WTC11 (cell line): Measurements from ENCODE around the gene ERFL. TPM values are rescaled to one million over a fixed set of nuclear protein-coding genes. Genes with fewer than 3 reads are reported as not detected.

Source experiments
- ATAC-seq: fragments of 200-7000 bp; cut with Tn5 transposase; 2 replicates; pipeline ENCODE4 v1.10.0; 2021; ENCODE audit warnings: mild to moderate bottlenecking, moderate library complexity
- CTCF ChIA-PET: fragments of 300-600 bp; sonication (Branson Sonifier 250); formaldehyde crosslinking; loops from one replicate; lab custom pipeline; 2021; ENCODE audit warnings: antibody characterized with exemption; lab: Charles Lee
- POLR2A ChIA-PET: fragments of 350-600 bp; sonication (Branson Sonifier 250); formaldehyde crosslinking; loops from one replicate; lab custom pipeline; 2021; ENCODE audit warnings: antibody characterized with exemption; lab: Charles Lee
- DNase-seq: peaks from one replicate; pipeline ENCODE4 v3.0.0; 2021; ENCODE audit warnings: low spot score
- H3K27ac Mint-ChIP-seq: 2 replicates; pipeline ENCODE4 v1.8.0; 2021; ENCODE audit warnings: mixed read lengths
- H3K27me3 Mint-ChIP-seq: 2 replicates; pipeline ENCODE4 v1.8.0; 2021; ENCODE audit warnings: low read depth, mild to moderate bottlenecking, moderate library complexity, mixed read lengths
- H3K36me3 Mint-ChIP-seq: 2 replicates; pipeline ENCODE4 v1.8.0; 2021; ENCODE audit warnings: mixed read lengths
- H3K4me1 Mint-ChIP-seq: 2 replicates; pipeline ENCODE4 v1.8.0; 2022; ENCODE audit warnings: mixed read lengths
- H3K4me3 Mint-ChIP-seq: 2 replicates; pipeline ENCODE4 v1.8.0; 2021; ENCODE audit warnings: mild to moderate bottlenecking, moderate library complexity, mixed read lengths
- H3K9me3 Mint-ChIP-seq: 2 replicates; pipeline ENCODE4 v1.8.0; 2021; ENCODE audit warnings: mixed read lengths
- AFF4 ChIP-seq: sonication (generic); formaldehyde crosslinking; IDR thresholded peaks from 2 replicates; pipeline ENCODE4 v1.8.1; 2023; ENCODE audit warnings: mild to moderate bottlenecking, missing genetic modification reagents, borderline replicate concordance
- ATF1 ChIP-seq: sonication (generic); formaldehyde crosslinking; IDR thresholded peaks from 2 replicates; pipeline ENCODE4 v1.8.1; 2023; ENCODE audit warnings: mild to moderate bottlenecking, moderate library complexity, missing genetic modification reagents
- ATF3 ChIP-seq: sonication (generic); formaldehyde crosslinking; conservative IDR thresholded peaks from 2 replicates; pipeline ENCODE4 v1.8.1; 2022; ENCODE audit warnings: mild to moderate bottlenecking, missing genetic modification reagents
- ATF6 ChIP-seq: sonication (generic); formaldehyde crosslinking; IDR thresholded peaks from 2 replicates; pipeline ENCODE4 v1.8.1; 2023; ENCODE audit warnings: mild to moderate bottlenecking, missing genetic modification reagents
- CBFB ChIP-seq: sonication (generic); formaldehyde crosslinking; IDR thresholded peaks from 2 replicates; pipeline ENCODE4 v1.8.1; 2022; ENCODE audit warnings: mild to moderate bottlenecking, low read depth, missing genetic modification reagents
- CDX4 ChIP-seq: fragments of 250-450 bp; sonication (Bioruptor Pico); IDR thresholded peaks from 2 replicates; pipeline ENCODE4 v1.9.0; 2021; ENCODE audit warnings: moderate library complexity, mild to moderate bottlenecking, inconsistent platforms, borderline replicate concordance
- E2F1 ChIP-seq: sonication (generic); formaldehyde crosslinking; IDR thresholded peaks from 2 replicates; pipeline ENCODE4 v1.8.0; 2022; ENCODE audit warnings: mild to moderate bottlenecking, missing genetic modification reagents
- EMX1 ChIP-seq: fragments of 250-450 bp; sonication (Bioruptor Pico); IDR thresholded peaks from 2 replicates; pipeline ENCODE4 v1.8.0; 2021; ENCODE audit warnings: mild to moderate bottlenecking
- ESRRA ChIP-seq: sonication (generic); formaldehyde crosslinking; IDR thresholded peaks from 2 replicates; pipeline ENCODE4 v1.8.1; 2022; ENCODE audit warnings: mild to moderate bottlenecking, missing genetic modification reagents, borderline replicate concordance
- FOXP1 ChIP-seq: sonication (generic); formaldehyde crosslinking; IDR thresholded peaks from 2 replicates; pipeline ENCODE4 v1.8.0; 2022; ENCODE audit warnings: missing genetic modification reagents, mild to moderate bottlenecking, moderate library complexity, borderline replicate concordance
- GABPB1 ChIP-seq: sonication (generic); formaldehyde crosslinking; IDR thresholded peaks from 2 replicates; pipeline ENCODE4 v1.8.1; 2023; ENCODE audit warnings: mild to moderate bottlenecking, missing genetic modification reagents
- IRF2 ChIP-seq: sonication (generic); formaldehyde crosslinking; IDR thresholded peaks from 2 replicates; pipeline ENCODE4 v1.8.0; 2022; ENCODE audit warnings: low read depth, missing genetic modification reagents, borderline replicate concordance
- KAT7 ChIP-seq: sonication (generic); formaldehyde crosslinking; IDR thresholded peaks from 2 replicates; pipeline ENCODE4 v1.8.1; 2023; ENCODE audit warnings: missing genetic modification reagents, mild to moderate bottlenecking, borderline replicate concordance
- MXD4 ChIP-seq: fragments of 250-450 bp; sonication (Bioruptor Pico); IDR thresholded peaks from 2 replicates; pipeline ENCODE4 v1.8.0; 2021; ENCODE audit warnings: mild to moderate bottlenecking, moderate library complexity, borderline replicate concordance
- NR1H2 ChIP-seq: sonication (generic); formaldehyde crosslinking; IDR thresholded peaks from 2 replicates; pipeline ENCODE4 v1.9.0; 2021; ENCODE audit warnings: mild to moderate bottlenecking, moderate library complexity, missing genetic modification reagents
- OVOL2 ChIP-seq: fragments of 250-450 bp; sonication (Bioruptor Pico); IDR thresholded peaks from 2 replicates; pipeline ENCODE4 v1.9.0; 2021; ENCODE audit warnings: mild to moderate bottlenecking, borderline replicate concordance
- SMAD3 ChIP-seq: sonication (generic); formaldehyde crosslinking; IDR thresholded peaks from 2 replicates; pipeline ENCODE4 v1.8.0; 2022; ENCODE audit warnings: missing genetic modification reagents, mild to moderate bottlenecking, borderline replicate concordance
- ZMAT4 ChIP-seq: fragments of 250-450 bp; sonication (Bioruptor Pico); IDR thresholded peaks from 2 replicates; pipeline ENCODE4 v1.9.0; 2021; ENCODE audit warnings: mild to moderate bottlenecking
- ZNF138 ChIP-seq: sonication (generic); formaldehyde crosslinking; conservative IDR thresholded peaks from 2 replicates; pipeline ENCODE4 v1.8.1; 2022; ENCODE audit warnings: mild to moderate bottlenecking, moderate library complexity, missing genetic modification reagents
- ZNF219 ChIP-seq: sonication (generic); formaldehyde crosslinking; IDR thresholded peaks from 2 replicates; pipeline ENCODE4 v1.8.0; 2023; ENCODE audit warnings: missing genetic modification reagents, mild to moderate bottlenecking, borderline replicate concordance
- ZNF232 ChIP-seq: sonication (generic); formaldehyde crosslinking; IDR thresholded peaks from 2 replicates; pipeline ENCODE4 v1.8.0; 2022; ENCODE audit warnings: mild to moderate bottlenecking, missing genetic modification reagents
- ZNF423 ChIP-seq: fragments of 250-450 bp; sonication (Bioruptor Pico); IDR thresholded peaks from 2 replicates; pipeline ENCODE4 v2.1.2; 2022; ENCODE audit warnings: mild to moderate bottlenecking, moderate library complexity
- ZNF671 ChIP-seq: fragments of 250-450 bp; sonication (Bioruptor Pico); IDR thresholded peaks from 2 replicates; pipeline ENCODE4 v1.8.0; 2021; ENCODE audit warnings: mild to moderate bottlenecking
- total RNA-seq: library from RNA; stranded (reverse); gene quantifications from 3 replicates; pipeline ENCODE4 v1.2.3, GENCODE V29; 2021

Gene ERFL
- total RNA-seq, 1 experiment from 2014 or later: 0.31 TPM

- TF ChIP-seq CBFB: no peak
- no peak for TF ChIP-seq ATF6
- no peak for TF ChIP-seq MXD4 (CRISPR knock-in tag)
- no peak for TF ChIP-seq KAT7 (CRISPR knock-in tag)
- no peak for TF ChIP-seq E2F1
- no peak for TF ChIP-seq GABPB1
- TF ChIP-seq OVOL2 (CRISPR knock-in tag): no peak
- no peak for TF ChIP-seq ATF3 (CRISPR knock-in tag)
- TF ChIP-seq ZNF671: no peak
These were observed 5.6 kb upstream of the ERFL start (continued) for GRCh38 chr19:41933693-41934426.

GRCh38 chr19:41932720-41933332 lies 4.6 kb upstream of the ERFL start:
- peaks cover 40% of the 10 kb centered on the region for H3K4me1 Mint-ChIP-seq
- H3K9me3 Mint-ChIP-seq: no peaks in the 10 kb centered on the region
- H3K27me3 Mint-ChIP-seq: peaks cover 88% of the 10 kb centered on the region
- no peak for ATAC-seq
- no peak for TF ChIP-seq ESRRA (CRISPR knock-in tag)
- no peak for TF ChIP-seq ZNF138
- TF ChIP-seq IRF2 (CRISPR knock-in tag): no peak
- no peak for TF ChIP-seq ZNF232 (CRISPR knock-in tag)
- no peak for TF ChIP-seq AFF4
- TF ChIP-seq FOXP1 (CRISPR knock-in tag): no peak
- TF ChIP-seq ZMAT4 (CRISPR knock-in tag): no peak
- TF ChIP-seq NR1H2: no peak
- no peak for TF ChIP-seq ZNF219 (CRISPR knock-in tag)
- TF ChIP-seq ZNF423 (CRISPR knock-in tag): no peak
- no peak for TF ChIP-seq CDX4
- no peak for TF ChIP-seq EMX1 (CRISPR knock-in tag)
- no peak for TF ChIP-seq ATF1 (CRISPR knock-in tag)
- TF ChIP-seq SMAD3 (CRISPR knock-in tag): no peak
- TF ChIP-seq, all 79 proteins: peak for 0
- ChIA-PET CTCF (interaction anchor here (1.1 to 4.7 kb wide), 2 partner anchors 49 to 60 kb away, joined by 3 to 34 read pairs; no protein-coding TSS in a partner anchor), POLR2A (no interaction called here)
- no peak overlapping the region for H3K27ac Mint-ChIP-seq
- no peaks in the 10 kb centered on the region for H3K36me3 Mint-ChIP-seq
- DNase-seq: no peak
- H3K4me3 Mint-ChIP-seq: no peak overlapping the region
